HFFc6 (cell line): ENCODE measurements around the gene PRXL2C. TPM values are rescaled to one million over a fixed set of nuclear protein-coding genes. Genes with fewer than 3 reads are reported as not detected.

Experiments
- DNase-seq: peaks from one replicate; pipeline ENCODE4 v3.0.0-alpha.2; 2018
- H3K27ac Mint-ChIP-seq: 2 replicates; pipeline ENCODE4 v1.8.0; 2020; ENCODE audit warnings: mild to moderate bottlenecking, mixed read lengths
- H3K27me3 Mint-ChIP-seq: 2 replicates; pipeline ENCODE4 v1.8.0; 2021; ENCODE audit warnings: mild to moderate bottlenecking, moderate library complexity, mixed read lengths; ENCODE audit not compliant: insufficient read depth
- H3K36me3 Mint-ChIP-seq: 2 replicates; pipeline ENCODE4 v1.8.0; 2021; ENCODE audit warnings: low read depth, mixed read lengths
- H3K4me1 Mint-ChIP-seq: 2 replicates; pipeline ENCODE4 v1.8.0; 2020; ENCODE audit warnings: low read depth, mixed read lengths
- H3K4me3 Mint-ChIP-seq: 2 replicates; pipeline ENCODE4 v1.8.0; 2020; ENCODE audit warnings: mild to moderate bottlenecking, moderate library complexity, mixed read lengths
- H3K9me3 Mint-ChIP-seq: 2 replicates; pipeline ENCODE4 v1.8.0; 2020; ENCODE audit warnings: mild to moderate bottlenecking, mixed read lengths
- total RNA-seq, 6 experiments: library from RNA; stranded (reverse); fragmentation: NEBNext Ultra II Directional; extraction: Animal tissue kit (Norgen Biotek cat#: 25700); gene quantifications; 2 replicates in 1 of 6; 3 replicates in 5 of 6; pipeline ENCODE4 v1.2.3, GENCODE V29; 2021
- TF ChIP-seq, protein P1 (sequence below): fragments of 200-600 bp; sonication (generic); IDR thresholded peaks from 2 replicates; pipeline ENCODE4 v1.5.0; 2021; ENCODE audit warnings: antibody characterized with exemption, mild to moderate bottlenecking

The PRXL2C gene
- total RNA-seq, 6 experiments from 2014 or later = 16.3 to 19.7 (median 17.8) TPM

DNA sequence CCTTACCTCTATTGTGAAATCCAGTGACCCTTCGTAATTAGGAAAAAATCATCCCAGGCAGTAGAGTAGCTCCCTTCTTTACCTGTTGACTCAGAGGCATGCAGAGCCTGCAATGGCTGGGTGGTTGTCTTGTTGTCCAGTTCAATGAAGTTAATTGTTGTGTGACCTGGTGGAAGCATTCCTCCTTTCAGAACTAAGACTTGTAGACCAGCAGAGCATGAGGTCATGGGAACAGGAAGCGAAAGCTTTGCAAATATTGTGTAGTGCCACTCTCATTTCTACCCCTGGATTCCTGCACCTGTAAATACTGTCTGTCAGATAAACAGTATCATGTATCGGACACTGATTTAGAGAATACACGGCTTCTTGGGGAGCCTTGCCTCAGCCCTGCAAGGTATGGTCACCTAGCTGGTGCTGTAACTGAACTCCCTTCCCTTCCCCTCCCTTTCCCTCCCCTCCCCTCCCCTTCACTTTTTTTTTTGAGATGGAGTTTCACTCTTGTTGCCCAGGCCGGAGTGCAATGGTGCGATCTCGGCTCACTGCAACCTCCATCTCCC, 5.7 kb upstream of the PRXL2C start:
- H3K27ac Mint-ChIP-seq = no peak overlapping the region
- no peak overlapping the region for H3K4me3 Mint-ChIP-seq
- no peak for DNase-seq
- no peaks in the 10 kb centered on the region for H3K9me3 Mint-ChIP-seq
- H3K36me3 Mint-ChIP-seq = no peaks in the 10 kb centered on the region
- H3K27me3 Mint-ChIP-seq = peaks cover 3% of the 10 kb centered on the region
- TF ChIP-seq, protein P1, sequence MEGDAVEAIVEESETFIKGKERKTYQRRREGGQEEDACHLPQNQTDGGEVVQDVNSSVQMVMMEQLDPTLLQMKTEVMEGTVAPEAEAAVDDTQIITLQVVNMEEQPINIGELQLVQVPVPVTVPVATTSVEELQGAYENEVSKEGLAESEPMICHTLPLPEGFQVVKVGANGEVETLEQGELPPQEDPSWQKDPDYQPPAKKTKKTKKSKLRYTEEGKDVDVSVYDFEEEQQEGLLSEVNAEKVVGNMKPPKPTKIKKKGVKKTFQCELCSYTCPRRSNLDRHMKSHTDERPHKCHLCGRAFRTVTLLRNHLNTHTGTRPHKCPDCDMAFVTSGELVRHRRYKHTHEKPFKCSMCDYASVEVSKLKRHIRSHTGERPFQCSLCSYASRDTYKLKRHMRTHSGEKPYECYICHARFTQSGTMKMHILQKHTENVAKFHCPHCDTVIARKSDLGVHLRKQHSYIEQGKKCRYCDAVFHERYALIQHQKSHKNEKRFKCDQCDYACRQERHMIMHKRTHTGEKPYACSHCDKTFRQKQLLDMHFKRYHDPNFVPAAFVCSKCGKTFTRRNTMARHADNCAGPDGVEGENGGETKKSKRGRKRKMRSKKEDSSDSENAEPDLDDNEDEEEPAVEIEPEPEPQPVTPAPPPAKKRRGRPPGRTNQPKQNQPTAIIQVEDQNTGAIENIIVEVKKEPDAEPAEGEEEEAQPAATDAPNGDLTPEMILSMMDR = no peak
- peaks cover 5% of the 10 kb centered on the region for H3K4me1 Mint-ChIP-seq

DNA sequence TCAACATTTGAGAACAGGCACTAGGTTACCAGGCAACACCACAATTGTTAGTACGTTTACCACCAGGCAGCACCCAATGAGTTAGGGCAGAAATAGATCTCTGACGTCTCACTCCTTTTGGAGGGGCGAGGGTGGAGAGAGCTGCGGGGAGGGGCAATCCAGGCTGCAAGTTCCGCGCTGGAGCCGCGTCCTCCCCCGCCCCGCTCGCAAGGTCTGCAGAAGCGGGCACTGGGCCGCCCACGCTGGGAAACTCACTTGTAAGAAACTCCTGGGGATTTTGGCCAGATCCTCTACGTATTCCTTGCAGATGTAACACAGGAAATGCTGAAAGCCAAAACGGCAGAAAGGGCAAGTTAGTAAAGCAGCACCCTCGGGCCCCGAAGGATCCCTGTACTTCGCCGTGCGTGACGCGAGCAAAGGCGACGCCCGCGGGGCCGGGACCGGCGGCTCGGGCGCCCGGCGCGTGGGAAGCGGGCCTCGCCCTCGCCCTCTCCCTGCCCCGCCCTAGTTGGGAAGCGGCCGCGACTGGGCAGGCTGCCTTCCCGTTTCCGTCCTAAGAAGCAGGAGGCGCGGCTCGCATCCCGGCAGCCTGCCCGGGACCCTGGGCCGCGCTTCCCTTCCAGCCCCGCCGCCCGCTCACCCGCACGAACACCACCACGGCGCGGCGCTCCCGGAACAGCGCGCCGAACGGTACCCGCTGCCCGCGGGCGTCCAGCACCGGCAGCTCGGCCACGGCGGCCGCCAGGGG, 493 bp downstream of the PRXL2C start:
- H3K4me1 Mint-ChIP-seq = peaks cover 41% of the 10 kb centered on the region
- peak; percentile 93 for DNase-seq
- H3K27ac Mint-ChIP-seq = peak overlapping the region; percentile 98
- peak overlapping the region; percentile 93 for H3K4me3 Mint-ChIP-seq
- H3K9me3 Mint-ChIP-seq = no peaks in the 10 kb centered on the region
- H3K36me3 Mint-ChIP-seq = peaks cover 4% of the 10 kb centered on the region; the same call in 1 of the 2 replicates
- TF ChIP-seq, protein P1 = peak; percentile 42
- peaks cover 4% of the 10 kb centered on the region for H3K27me3 Mint-ChIP-seq

DNA sequence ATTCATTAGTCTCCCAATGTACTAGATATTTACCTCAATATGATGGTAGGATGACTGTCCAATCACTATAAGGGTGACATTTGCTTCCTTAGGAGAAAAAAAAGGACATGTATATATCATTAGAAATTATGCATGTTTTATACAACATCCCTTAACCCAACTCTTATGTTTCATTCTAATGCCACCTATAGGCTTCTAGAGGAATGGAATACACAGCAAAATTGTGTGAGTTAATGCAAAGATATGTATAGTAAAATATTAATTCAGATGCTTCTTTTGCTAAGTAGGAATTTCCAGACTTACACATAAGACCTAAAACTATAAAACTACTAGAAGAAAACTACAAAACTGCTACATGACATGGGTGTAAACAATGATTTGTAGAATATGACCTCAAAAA, 3.5 kb downstream of the PRXL2C start:
- H3K27ac Mint-ChIP-seq = peak overlapping the region; percentile 42; the same call in 1 of the 2 replicates
- H3K9me3 Mint-ChIP-seq = no peaks in the 10 kb centered on the region
- peak; percentile 21 for DNase-seq
- peaks cover 50% of the 10 kb centered on the region for H3K4me1 Mint-ChIP-seq
- H3K4me3 Mint-ChIP-seq = no peak overlapping the region
- TF ChIP-seq, protein P1 = peak; percentile 75
- H3K36me3 Mint-ChIP-seq = peaks cover 4% of the 10 kb centered on the region; the same call in 1 of the 2 replicates
- peaks cover 4% of the 10 kb centered on the region for H3K27me3 Mint-ChIP-seq

DNA sequence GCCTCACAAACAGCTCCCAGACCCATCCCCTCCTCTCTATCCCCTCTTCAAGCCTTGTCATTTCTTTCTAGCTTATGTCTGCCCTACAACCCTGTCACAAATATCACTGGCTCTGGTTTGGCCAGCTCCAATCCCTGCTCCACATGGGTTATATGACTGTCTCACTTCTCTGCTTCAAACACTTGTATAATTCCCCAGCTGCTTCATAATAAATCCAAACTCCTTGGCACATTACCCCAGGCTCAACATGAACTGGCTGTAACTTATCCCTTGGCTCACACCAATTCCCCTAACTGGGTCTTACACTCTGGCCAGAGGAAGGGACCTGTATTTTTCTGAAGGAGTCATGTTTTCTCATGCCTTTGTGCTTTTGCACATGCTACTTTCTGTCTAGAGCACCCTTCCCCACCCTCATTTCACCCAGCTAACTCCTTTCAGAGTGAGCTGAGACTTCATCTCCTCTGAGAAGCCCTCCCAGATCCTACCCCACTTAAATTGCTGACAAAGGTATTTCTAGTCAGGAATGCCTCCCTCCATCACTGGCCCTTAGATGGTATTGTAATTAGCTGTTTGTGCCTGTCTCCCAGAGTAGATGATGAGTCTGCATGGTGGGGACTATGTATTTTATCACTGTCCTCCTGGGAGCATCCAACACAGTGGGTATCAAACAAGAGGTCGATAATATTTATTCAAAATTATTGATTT, 5.3 kb downstream of the PRXL2C start:
- no peak overlapping the region; the same call in 1 of the 2 replicates for H3K27ac Mint-ChIP-seq
- peaks cover 15% of the 10 kb centered on the region for H3K36me3 Mint-ChIP-seq
- H3K9me3 Mint-ChIP-seq = no peaks in the 10 kb centered on the region
- H3K4me1 Mint-ChIP-seq = peaks cover 48% of the 10 kb centered on the region
- TF ChIP-seq, protein P1 = no peak
- DNase-seq = no peak
- peaks cover 2% of the 10 kb centered on the region for H3K27me3 Mint-ChIP-seq
- no peak overlapping the region for H3K4me3 Mint-ChIP-seq

DNA sequence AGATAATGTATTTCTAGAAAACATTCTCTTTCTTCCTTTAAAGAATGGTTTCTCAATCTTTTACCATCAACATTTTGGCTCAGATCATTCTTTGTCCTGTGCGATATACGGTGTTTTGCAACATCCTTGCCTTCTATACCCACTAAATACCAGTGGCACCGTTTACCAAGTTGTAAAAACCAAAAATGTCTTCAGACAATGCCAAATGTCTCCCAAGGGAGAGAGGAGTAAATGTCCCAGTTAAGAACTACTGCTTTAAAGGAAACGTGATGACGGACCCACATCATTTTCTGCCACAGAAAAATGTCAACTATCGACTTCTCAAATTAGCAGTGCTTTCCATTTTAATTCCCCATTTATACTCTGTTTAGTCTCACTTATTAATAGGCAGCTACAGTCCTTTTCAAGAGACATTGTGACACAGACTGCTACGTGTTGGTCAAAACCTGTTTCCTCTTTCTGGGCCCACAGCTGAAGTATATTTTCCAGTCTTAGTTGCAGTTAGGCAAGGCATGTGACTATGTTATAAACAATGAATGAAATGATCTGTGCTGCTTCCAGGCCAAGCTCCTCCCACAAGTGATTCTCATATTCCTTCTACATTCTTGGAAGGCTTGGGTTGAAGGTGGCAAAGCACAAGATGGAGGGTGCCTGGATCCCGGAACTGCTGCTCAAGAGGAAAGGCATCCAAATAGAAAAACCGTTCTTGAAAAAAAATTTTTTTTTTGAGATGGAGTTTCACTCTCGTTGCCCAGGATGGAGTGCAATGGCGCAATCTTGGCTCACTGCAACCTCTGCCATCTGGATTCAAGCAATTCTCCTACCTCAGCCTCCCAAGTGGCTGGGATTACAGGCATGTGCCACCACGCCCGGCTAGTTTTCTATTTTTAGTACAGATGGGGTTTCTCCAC, 8.8 kb downstream of the PRXL2C start:
- H3K4me3 Mint-ChIP-seq = no peak overlapping the region; the same call in 1 of the 2 replicates
- H3K4me1 Mint-ChIP-seq = peaks cover 17% of the 10 kb centered on the region
- TF ChIP-seq, protein P1 = no peak
- H3K27ac Mint-ChIP-seq = peak overlapping the region; percentile 81
- peak; percentile 72 for DNase-seq
- no peaks in the 10 kb centered on the region for H3K27me3 Mint-ChIP-seq
- H3K36me3 Mint-ChIP-seq = peaks cover 21% of the 10 kb centered on the region
- no peaks in the 10 kb centered on the region for H3K9me3 Mint-ChIP-seq
